ENCODE measurements around the gene NSUN3. TPM values are rescaled to one million over a fixed set of nuclear protein-coding genes. Genes with fewer than 3 reads are reported as not detected.
A peak's percentile ranks its signal among the peaks of the same experiment; 100 is the strongest.

The NSUN3 gene
- total and polyA plus RNA-seq, 2 of the 4 experiments (the other 2 are of a cell fraction) = 4.9 to 6.8 TPM

DNA sequence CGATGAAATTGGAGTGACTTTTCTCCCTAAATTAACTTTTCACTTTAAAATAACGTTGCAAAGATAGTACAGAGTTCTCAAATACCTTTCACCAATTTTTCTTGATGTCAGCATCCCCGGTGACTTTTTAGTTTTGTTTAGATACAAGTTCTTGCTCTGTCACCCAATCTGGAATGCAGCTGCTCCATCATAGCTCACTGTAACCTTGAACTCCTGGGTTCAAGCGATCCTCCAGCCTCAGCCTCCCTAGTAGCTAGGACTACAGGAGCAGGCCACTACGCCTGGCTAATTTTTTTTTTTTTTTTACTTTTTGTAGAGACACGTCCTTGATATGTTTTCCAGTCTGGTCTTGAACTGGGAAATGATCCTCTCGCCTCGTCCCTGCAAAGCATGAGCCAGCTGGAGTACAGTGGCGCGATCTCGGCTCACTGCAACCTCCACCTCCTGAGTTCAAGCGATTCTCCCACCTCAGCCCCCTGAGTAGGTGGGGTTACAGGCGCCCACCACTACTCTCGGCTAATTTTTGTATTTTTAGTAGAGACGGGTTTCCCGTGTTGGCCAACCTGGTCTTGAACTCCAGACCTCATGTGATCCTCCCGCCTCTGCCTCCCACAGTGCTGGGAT lies 747 bp downstream of the NSUN3 start:
- Histone ChIP-seq H3K9me1 (ENCODE audit: insufficient read depth, low read length) (no peaks in the 10 kb centered on the region), H3K14ac (replicated peaks; ENCODE audit: low read depth, low read length) (peak overlapping the region; percentile 96), H3K9me3 (ENCODE audit: control insufficient read depth, insufficient read depth, low read length) (no peaks in the 10 kb centered on the region), H2BK15ac (ENCODE audit: low read depth, low read length) (0 out of 3 replicates have a peak overlapping the region, but pooled peaks have one; percentile 22), H2BK20ac (ENCODE audit: low read depth, low read length) (no peak overlapping the region), H2AFZ (replicated peaks; ENCODE audit: low read length, poor library complexity) (peak overlapping the region; percentile 78), H3K79me1 (ENCODE audit: low read depth in 1 of 2, low read length in 2 of 2) (peaks cover 6 to 34% of the 10 kb centered on the region in 2 experiments; a peak in 2 of 4 replicates), H3K4ac (ENCODE audit: low read depth, low read length) (peak overlapping the region; percentile 88), H2BK5ac (ENCODE audit: low read depth, low read length, poor library complexity, severe bottlenecking) (peak overlapping the region; percentile 84), H2BK120ac (ENCODE audit: low read depth, low read length) (0 out of 2 replicates have a peak overlapping the region, but pooled peaks have one; percentile 9), H4K8ac (ENCODE audit: low read depth in 2 of 2, low read length in 2 of 2) (peak overlapping the region; percentile 61 to 95), H2AK9ac (replicated peaks; ENCODE audit: low read depth, low read length, poor library complexity) (peak overlapping the region; percentile 71), H2AK5ac (ENCODE audit: low read depth, low read length) (peak overlapping the region; percentile 14; the same call in 1 of the 2 replicates), H4K20me1 (ENCODE audit: insufficient read depth, low read length) (no peaks in the 10 kb centered on the region), H3K4me2 (ENCODE audit: low read depth, low read length) (peak overlapping the region; percentile 79), H3K23ac (ENCODE audit: low read depth, low read length) (peak overlapping the region; percentile 76; the same call in 1 of the 2 replicates), H4K91ac (ENCODE audit: insufficient read depth, low read depth, low read length) (peak overlapping the region; percentile 39; the same call in 1 of the 2 replicates), H3K4me1 (ENCODE audit: control insufficient read depth, insufficient read depth, low read length) (peaks cover 1% of the 10 kb centered on the region; the same call in 1 of the 2 replicates), H3K56ac (ENCODE audit: extremely low read depth, insufficient read depth, low read length) (peak overlapping the region; percentile 97), H3K4me3 (ENCODE audit: insufficient read depth, low read depth, low read length) (peak overlapping the region; percentile 70), H3K9ac (ENCODE audit: low read depth, low read length) (peak overlapping the region; percentile 92), H3K27ac (ENCODE audit: insufficient read depth, low read length) (peak overlapping the region; percentile 91), H3K18ac (ENCODE audit: low read depth, low read length) (no peak overlapping the region; the same call in none of the 2 replicates), H4K5ac (ENCODE audit: low read depth, low read length) (peak overlapping the region; percentile 89; the same call in 1 of the 2 replicates), H3K36me3 (ENCODE audit: control insufficient read depth, insufficient read depth, low read length) (peaks cover 4% of the 10 kb centered on the region), H3K27me3 (ENCODE audit: control insufficient read depth, insufficient read depth, low read length) (no peaks in the 10 kb centered on the region)
- no peak for ATAC-seq (ENCODE audit: low read depth)
- BruUV-seq (replicated peaks) = no TSS peak
- TF ChIP-seq MAFK (IDR thresholded peaks at IDR 0.05; ENCODE audit: low read depth, low read length) = no peak
- TF ChIP-seq, protein P1, sequence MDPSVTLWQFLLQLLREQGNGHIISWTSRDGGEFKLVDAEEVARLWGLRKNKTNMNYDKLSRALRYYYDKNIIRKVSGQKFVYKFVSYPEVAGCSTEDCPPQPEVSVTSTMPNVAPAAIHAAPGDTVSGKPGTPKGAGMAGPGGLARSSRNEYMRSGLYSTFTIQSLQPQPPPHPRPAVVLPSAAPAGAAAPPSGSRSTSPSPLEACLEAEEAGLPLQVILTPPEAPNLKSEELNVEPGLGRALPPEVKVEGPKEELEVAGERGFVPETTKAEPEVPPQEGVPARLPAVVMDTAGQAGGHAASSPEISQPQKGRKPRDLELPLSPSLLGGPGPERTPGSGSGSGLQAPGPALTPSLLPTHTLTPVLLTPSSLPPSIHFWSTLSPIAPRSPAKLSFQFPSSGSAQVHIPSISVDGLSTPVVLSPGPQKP (IDR thresholded peaks at IDR 0.05; ENCODE audit: borderline replicate concordance, low read depth, low read length) = no peak
- TF ChIP-seq BHLHE40 (IDR thresholded peaks at IDR 0.05; ENCODE audit: low read depth, low read length) = no peak
- TF ChIP-seq MAZ (IDR thresholded peaks at IDR 0.05; ENCODE audit: borderline replicate concordance, low read depth, low read length) = no peak
- no peak for TF ChIP-seq CEBPB (IDR thresholded peaks at IDR 0.05; ENCODE audit: low read depth, low read length)
- TF ChIP-seq MXI1 (IDR thresholded peaks at IDR 0.05; ENCODE audit: borderline replicate concordance, low read depth, low read length) = no peak
- WGBS, 2 experiments (ENCODE audit: extremely low coverage in 2 of 2, insufficient read length in 1 of 2) = 90% methylated on average over 2 of the region's 17 CpGs; no CpG with 5 or more reads in 1 of the 2 experiments
- in situ Hi-C loops (cut with MboI; ENCODE audit: low sequenced_read_pairs) (no loop called here), intact Hi-C loops (cut with micrococcal nuclease) (loop anchor here (10.0 kb wide), 1 partner anchor 219 kb away; no protein-coding TSS in a partner anchor), dilution Hi-C loops (cut with HindIII; ENCODE audit: low sequenced_read_pairs, unreplicated experiment) (no loop called here)
- POLR2A ChIA-PET (ENCODE audit: unreplicated experiment) = no interaction called here
- DNase-seq = peak; percentile 6
- CTCF ChIA-PET = no interaction called here
